Upper lobe of left lung (tissue), 4 donors: ENCODE data around the gene MYH9.
"Not testable (repeated sequence)": the region's sequence is repeated elsewhere in the genome, so short reads cannot be mapped to it uniquely, and the experiment has no call there.

Experiments used
- POLR2A ChIP-seq, 4 donors: fragments of 450-650 bp; IDR thresholded peaks; one replicate each; pipeline ENCODE4 v1.5.1; 2016 to 2017; ENCODE audit warnings: antibody characterized with exemption in 4 of 4, mild to moderate bottlenecking in 2 of 4
- TF ChIP-seq, protein P1 (sequence below), 6 experiments: fragments of 450-650 bp in 4 of 6; fragments of 200-600 bp in 2 of 6; sonication (generic) in 2 of 6; IDR thresholded peaks; one replicate each; pipeline ENCODE4 v1.5.1; 2016 to 2019; ENCODE audit warnings: antibody characterized with exemption in 6 of 6

DNA sequence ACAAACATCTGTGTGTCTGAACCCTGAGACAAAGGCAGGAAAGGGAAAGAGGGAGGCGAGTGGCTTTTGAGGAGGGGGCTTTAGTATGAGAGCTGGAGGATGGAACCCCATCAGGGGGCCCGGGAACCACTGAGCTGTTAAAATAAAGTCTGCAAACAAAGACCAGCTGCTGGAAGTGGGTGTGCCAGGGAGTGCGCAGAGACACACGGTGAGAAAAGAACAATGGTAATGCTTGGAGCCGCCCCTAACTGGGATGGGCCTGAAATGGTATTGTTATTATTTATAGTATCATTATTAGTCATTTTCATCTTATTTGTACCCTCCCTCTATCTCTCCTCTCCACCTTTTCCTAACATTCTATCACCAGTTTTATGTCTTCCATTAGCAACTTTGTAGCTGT, 132.2 kb downstream of the MYH9 start:
- TF ChIP-seq, protein P1, sequence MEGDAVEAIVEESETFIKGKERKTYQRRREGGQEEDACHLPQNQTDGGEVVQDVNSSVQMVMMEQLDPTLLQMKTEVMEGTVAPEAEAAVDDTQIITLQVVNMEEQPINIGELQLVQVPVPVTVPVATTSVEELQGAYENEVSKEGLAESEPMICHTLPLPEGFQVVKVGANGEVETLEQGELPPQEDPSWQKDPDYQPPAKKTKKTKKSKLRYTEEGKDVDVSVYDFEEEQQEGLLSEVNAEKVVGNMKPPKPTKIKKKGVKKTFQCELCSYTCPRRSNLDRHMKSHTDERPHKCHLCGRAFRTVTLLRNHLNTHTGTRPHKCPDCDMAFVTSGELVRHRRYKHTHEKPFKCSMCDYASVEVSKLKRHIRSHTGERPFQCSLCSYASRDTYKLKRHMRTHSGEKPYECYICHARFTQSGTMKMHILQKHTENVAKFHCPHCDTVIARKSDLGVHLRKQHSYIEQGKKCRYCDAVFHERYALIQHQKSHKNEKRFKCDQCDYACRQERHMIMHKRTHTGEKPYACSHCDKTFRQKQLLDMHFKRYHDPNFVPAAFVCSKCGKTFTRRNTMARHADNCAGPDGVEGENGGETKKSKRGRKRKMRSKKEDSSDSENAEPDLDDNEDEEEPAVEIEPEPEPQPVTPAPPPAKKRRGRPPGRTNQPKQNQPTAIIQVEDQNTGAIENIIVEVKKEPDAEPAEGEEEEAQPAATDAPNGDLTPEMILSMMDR (IDR thresholded peaks at IDR 0.05), result not testable (repeated sequence)
- TF ChIP-seq POLR2A (IDR thresholded peaks at IDR 0.05), result not testable (repeated sequence)
